Measurements from ENCODE around the gene TMEM182. TPM values are rescaled to one million over a fixed set of nuclear protein-coding genes. Genes with fewer than 3 reads are reported as not detected.

Gene TMEM182
- total RNA-seq, 1 donor, result 1.4 TPM

DNA sequence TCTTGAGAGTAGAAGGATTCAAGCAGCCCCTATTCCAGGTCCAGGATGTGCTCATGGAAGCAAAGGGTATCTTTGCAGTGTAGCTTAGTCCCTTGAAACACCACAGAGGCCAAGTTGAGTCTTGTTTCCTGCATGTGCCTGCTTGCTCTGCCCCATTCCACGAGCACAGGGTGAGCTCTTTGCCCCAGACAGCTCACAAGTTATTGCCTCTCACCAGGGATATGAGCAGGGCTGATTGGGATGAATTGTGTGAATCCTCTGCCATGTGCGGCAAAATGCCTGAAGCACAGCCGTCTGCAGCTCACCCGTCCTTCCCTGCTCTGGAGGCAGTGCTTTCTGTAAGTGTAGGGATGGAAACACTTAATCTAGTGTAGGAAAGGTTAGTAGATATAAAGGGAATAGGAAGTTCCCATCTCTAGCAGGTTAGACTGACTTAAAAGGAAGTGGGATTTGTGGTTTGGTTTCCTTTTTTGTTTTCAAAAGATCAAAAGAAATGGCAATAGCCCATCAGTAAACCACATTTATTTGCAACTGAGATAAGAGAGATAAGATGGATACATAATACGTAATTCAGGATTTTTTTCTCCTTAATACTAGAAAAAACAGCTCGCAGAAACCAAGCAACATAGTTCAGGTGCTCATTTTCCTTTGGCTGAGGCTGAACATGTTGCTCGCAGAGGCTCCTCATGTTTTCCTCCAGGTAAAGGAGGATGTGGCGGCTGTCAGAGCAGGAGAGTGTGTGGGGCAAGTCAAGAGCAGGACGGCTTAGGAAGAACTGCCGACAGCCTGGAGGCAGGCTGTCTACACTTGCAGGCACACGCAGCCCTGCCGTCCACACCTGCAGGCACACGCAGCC lies 41.4 kb downstream of the TMEM182 start:
- Histone ChIP-seq H3K27ac (ENCODE audit: low read depth, low read length) (no peak overlapping the region), H3K27me3 (ENCODE audit: insufficient read depth, low read length) (no peaks in the 10 kb centered on the region), H4K20me1 (ENCODE audit: insufficient read depth, low read length) (no peaks in the 10 kb centered on the region), H3K36me3 (ENCODE audit: insufficient read depth, low read length) (no peaks in the 10 kb centered on the region), H3K9me3 (ENCODE audit: low read depth, low read length) (no peaks in the 10 kb centered on the region), H3K4me2 (ENCODE audit: insufficient read depth, low read length) (no peak overlapping the region), H3K4me3 (ENCODE audit: insufficient read depth, low read length) (no peak overlapping the region), H3K4me1 (ENCODE audit: insufficient read depth, low read length) (no peaks in the 10 kb centered on the region), H2AFZ (ENCODE audit: low read length) (no peak overlapping the region), H3K79me2 (ENCODE audit: insufficient read depth, low read length) (no peaks in the 10 kb centered on the region)
- DNase-seq (ENCODE audit: insufficient read length, low spot score, missing footprints), result peak; percentile 60
- TF ChIP-seq, protein P1, sequence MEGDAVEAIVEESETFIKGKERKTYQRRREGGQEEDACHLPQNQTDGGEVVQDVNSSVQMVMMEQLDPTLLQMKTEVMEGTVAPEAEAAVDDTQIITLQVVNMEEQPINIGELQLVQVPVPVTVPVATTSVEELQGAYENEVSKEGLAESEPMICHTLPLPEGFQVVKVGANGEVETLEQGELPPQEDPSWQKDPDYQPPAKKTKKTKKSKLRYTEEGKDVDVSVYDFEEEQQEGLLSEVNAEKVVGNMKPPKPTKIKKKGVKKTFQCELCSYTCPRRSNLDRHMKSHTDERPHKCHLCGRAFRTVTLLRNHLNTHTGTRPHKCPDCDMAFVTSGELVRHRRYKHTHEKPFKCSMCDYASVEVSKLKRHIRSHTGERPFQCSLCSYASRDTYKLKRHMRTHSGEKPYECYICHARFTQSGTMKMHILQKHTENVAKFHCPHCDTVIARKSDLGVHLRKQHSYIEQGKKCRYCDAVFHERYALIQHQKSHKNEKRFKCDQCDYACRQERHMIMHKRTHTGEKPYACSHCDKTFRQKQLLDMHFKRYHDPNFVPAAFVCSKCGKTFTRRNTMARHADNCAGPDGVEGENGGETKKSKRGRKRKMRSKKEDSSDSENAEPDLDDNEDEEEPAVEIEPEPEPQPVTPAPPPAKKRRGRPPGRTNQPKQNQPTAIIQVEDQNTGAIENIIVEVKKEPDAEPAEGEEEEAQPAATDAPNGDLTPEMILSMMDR (IDR thresholded peaks at IDR 0.05; ENCODE audit: extremely low read depth, low read depth, low read length), result no peak

DNA sequence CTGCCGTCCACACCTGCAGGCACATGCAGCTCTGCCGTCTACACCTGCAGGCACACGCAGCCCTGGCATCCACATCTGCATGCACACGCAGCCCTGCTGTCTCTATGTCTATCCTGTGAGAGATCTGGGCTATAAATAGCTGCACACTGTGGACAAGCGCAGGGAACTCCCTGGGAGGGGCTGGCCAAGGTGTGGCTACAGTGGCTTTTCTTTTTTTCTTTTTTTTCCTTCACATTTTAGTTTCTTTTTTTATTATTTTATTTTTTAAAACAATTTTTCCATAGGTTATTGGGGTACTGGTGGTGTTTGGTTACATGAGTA lies 42.0 kb downstream of the TMEM182 start:
- no peak for DNase-seq (ENCODE audit: insufficient read length, low spot score, missing footprints)
- no peaks in the 10 kb centered on the region for H3K9me3 ChIP-seq (ENCODE audit: low read depth, low read length)
- no peak overlapping the region for H2AFZ ChIP-seq (ENCODE audit: low read length)
- no peaks in the 10 kb centered on the region for H4K20me1 ChIP-seq (ENCODE audit: insufficient read depth, low read length)
- TF ChIP-seq, protein P1 (IDR thresholded peaks at IDR 0.05; ENCODE audit: extremely low read depth, low read depth, low read length), result no peak
- H3K4me1 ChIP-seq (ENCODE audit: insufficient read depth, low read length), result no peaks in the 10 kb centered on the region
- no peaks in the 10 kb centered on the region for H3K36me3 ChIP-seq (ENCODE audit: insufficient read depth, low read length)
- H3K27me3 ChIP-seq (ENCODE audit: insufficient read depth, low read length), result no peaks in the 10 kb centered on the region
- no peak overlapping the region for H3K4me2 ChIP-seq (ENCODE audit: insufficient read depth, low read length)
- no peaks in the 10 kb centered on the region for H3K79me2 ChIP-seq (ENCODE audit: insufficient read depth, low read length)
- H3K27ac ChIP-seq (ENCODE audit: low read depth, low read length), result no peak overlapping the region
- H3K4me3 ChIP-seq (ENCODE audit: insufficient read depth, low read length), result no peak overlapping the region

DNA sequence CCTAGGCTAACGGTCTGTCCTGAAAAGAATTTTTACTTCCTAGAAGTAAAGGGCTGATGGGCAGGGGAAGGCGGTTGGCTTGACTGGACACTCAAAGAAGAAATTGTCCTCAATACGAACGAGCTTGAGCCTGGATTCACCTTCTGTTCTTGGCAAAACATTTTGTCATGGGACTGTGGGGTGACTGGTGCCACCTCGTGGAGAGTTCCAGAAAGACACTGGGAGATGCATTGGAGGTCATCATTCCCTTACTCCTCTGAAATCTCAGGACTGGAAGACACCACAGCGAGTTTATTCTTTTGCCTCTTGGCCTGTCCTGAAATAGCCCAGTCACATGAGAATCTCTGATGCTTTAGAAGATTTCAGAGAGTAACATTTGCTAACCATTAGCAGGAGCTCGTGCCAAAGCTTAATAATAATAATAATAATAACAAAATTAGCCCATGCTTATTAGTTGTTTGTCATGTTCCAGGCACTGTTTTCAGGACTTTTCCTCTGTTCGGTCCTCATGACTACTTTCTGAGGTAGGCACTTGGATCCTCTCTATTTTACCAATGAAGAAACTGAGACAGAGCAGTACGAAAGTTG lies 44.5 kb downstream of the TMEM182 start:
- Histone ChIP-seq H3K27me3 (ENCODE audit: insufficient read depth, low read length) (no peaks in the 10 kb centered on the region), H3K27ac (ENCODE audit: low read depth, low read length) (no peak overlapping the region), H3K4me3 (ENCODE audit: insufficient read depth, low read length) (peak overlapping the region; percentile 45), H4K20me1 (ENCODE audit: insufficient read depth, low read length) (no peaks in the 10 kb centered on the region), H2AFZ (ENCODE audit: low read length) (peak overlapping the region; percentile 66), H3K4me1 (ENCODE audit: insufficient read depth, low read length) (no peaks in the 10 kb centered on the region), H3K36me3 (ENCODE audit: insufficient read depth, low read length) (no peaks in the 10 kb centered on the region), H3K9me3 (ENCODE audit: low read depth, low read length) (no peaks in the 10 kb centered on the region), H3K4me2 (ENCODE audit: insufficient read depth, low read length) (peak overlapping the region; percentile 73), H3K79me2 (ENCODE audit: insufficient read depth, low read length) (no peaks in the 10 kb centered on the region)
- TF ChIP-seq, protein P1 (IDR thresholded peaks at IDR 0.05; ENCODE audit: extremely low read depth, low read depth, low read length), result peak; percentile 90
- peak; percentile 73 for DNase-seq (ENCODE audit: insufficient read length, low spot score, missing footprints)
